ENCODE results near the gene CAPNS1.
"Not testable (repeated sequence)": the region's sequence is repeated elsewhere in the genome, so short reads cannot be mapped to it uniquely, and the experiment has no call there.

CAPNS1 gene

DNA sequence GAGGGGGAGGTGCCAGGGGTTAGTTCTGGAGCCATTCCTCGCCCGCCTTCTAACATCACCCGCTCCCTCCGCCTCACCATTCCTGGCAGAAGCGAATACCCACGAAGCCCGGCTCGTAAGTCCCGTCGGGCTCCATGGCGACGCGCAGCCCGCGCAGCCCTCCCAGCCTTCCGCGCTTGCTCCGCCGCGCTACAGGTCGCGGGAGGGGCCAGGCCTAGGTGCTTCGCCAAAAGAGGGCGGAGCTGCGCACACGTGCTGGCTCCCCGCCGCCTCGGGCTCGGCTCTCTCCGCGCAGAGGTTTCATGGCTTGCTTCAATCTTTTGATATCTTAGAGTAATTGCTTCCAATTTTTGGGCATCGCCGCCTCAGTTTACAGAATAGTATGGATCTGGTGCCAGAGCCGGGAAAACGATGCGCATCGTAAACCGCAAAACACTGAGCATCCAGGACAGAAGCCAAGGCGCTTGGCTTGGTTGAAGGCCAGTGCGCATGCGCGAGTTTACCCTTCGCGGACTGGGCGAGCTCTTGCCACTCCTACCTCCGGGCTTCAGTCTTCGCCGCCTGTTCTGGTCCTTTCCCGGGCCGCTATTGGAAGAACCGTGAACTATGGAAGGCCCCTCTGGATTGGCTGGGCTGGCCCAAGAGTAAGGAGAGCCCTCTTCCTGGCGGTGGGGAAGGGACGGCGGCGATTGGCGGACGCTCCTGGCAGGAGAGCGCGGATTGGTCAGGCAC, 25.0 kb upstream of the CAPNS1 start, which contains the start of gene POLR2I:
Gene POLR2I, minus strand, starts transcription at position 155 of the 732 bp plus-strand sequence. Its CDS starts 19 bp downstream, at position 136.
- peak; percentile 100 for DNase-seq

- peak in 1 of 2 experiments; percentile 55 for DNase-seq
Observed at GRCh38 chr19:36115453-36116343, 24.2 kb upstream of the CAPNS1 start, which contains the start of gene TBCB. TBCB (plus strand) TSS chr19:36115468; CDS start chr19:36115561, 93 bp downstream.

DNA sequence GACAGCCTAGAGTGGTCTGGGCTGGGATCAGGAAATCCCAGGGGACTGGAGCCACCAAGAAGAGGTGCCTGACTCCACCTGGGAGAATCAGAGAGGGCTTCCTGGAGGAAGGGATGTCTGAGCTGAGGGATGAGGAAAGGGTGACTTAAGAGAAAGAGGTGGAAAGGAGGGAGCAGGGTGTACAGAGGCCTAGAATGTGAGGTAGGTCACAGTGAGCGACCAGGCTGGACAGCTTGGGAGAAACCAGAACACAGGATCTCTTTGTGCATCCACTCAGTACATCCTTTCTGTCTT, 23.6 kb upstream of the CAPNS1 start:
- DNase-seq = no peak

DNA sequence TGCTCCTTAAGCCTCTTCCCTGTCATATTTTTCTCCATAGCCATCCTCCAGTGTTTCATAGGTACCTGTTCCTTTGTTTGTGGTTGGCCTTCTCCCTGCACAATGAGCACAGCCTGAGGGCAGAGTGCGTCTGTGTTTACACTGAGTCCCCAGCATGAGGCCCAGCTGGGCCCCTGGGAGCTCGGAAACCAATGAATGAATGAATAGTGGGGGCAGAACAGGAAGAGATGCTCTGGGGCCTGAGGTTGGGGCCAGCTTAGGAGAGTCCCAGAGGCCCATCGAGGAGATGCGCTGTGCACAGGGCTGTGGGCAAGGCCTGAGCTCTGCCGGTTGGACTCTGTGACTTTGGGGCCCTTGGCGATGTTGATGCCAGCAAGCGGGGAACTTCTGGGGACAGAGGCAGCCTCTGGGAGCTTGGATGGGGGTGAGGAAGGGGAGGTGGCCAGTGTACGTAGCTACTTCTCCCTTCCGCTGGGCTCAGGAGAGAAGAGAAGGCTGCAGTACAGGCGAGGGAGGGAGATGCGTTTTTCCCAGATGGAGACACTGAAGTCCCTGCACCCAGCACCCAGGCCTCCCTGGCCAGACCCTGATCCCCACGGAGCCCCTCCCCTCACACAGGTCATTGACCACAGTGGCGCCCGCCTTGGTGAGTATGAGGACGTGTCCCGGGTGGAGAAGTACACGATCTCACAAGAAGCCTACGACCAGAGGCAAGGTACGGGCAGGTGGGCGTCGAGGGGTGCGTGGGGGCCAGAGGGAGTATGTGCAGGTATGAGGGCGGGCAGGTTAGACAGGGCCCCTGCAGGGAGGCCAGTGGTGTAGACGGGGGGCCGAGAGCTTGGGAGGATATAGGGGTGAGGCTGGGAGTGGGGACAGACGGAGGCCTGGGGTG, 19.5 kb upstream of the CAPNS1 start:
- DNase-seq = no peak

DNA sequence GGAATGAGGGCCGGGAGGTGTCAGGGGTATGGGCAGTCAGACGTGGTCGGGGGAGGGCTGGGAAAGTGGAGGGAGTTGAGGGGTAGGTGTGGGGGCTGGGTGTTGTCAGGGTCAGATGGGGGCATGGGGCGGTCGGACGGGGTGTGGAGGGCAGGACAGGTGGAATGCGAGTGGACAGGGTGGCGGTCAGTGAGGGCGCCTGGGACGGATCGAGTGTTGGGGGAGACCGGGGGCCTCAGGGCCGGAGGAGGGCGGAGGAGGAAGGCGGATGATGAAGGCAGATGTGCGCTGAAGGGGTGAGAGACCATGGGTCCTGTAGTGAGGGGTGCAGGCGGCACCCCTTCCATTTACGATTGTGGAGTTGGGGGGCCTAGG, 18.9 kb upstream of the CAPNS1 start:
- DNase-seq = no peak

DNA sequence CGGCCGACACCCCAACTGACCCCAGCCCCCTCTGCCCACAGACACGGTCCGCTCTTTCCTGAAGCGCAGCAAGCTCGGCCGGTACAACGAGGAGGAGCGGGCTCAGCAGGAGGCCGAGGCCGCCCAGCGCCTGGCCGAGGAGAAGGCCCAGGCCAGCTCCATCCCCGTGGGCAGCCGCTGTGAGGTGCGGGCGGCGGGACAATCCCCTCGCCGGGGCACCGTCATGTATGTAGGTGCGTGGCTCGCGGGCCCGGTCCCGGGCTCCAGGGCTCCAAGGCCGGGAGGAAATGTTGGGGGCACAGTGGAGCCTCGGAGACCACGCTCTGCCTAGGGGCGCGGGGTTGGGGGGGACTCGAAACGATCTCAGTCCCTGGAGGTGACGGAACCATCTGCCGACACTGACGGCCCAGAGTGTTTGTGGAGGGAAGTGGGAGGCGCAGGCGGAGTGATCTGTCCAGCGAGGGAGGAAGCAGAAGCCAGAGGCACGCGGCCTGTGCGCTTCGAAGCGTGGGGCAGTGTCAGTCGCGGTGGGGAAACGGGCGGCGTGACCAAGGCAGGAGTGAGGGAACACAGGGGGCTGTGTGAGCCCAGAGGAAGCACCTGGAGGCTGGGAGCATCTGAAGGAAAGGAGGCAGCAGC, 18.3 kb upstream of the CAPNS1 start:
- DNase-seq = no peak

DNA sequence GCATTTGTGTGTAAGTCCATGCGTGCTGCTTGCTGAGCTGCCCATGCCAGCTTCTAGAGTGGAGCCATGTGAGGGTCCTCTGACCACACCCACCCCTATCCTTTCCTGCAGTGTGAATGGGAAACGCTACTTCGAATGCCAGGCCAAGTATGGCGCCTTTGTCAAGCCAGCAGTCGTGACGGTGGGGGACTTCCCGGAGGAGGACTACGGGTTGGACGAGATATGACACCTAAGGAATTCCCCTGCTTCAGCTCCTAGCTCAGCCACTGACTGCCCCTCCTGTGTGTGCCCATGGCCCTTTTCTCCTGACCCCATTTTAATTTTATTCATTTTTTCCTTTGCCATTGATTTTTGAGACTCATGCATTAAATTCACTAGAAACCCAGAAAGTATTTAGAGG, 14.3 kb upstream of the CAPNS1 start:
- DNase-seq = no peak

- peak in 1 of 2 experiments; percentile 29 for DNase-seq
Observed at GRCh38 chr19:36128392-36128736, 11.5 kb upstream of the CAPNS1 start.

GRCh38 chr19:36131221-36131620, 8.6 kb upstream of the CAPNS1 start:
- DNase-seq = not testable (repeated sequence)

DNA sequence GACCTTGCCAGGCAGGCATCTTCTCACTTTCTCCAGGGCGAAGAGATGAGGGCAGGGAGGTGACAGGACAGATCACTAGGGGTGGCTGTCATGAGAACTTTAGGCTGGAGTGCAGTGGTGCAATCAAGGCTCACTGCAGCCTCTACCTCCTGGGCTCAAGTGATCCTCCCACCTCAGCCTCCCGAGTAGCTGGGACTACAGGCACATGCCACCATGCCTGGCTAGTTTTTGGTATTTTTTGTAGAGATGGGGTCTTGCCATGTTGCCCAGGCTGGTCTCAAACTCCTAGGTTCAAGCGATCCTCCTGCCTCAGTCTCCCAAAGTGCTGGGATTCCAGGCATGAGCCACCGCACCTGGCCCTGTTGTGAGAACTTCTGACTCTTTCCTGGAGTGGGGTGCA, 5.0 kb upstream of the CAPNS1 start:
- not testable (repeated sequence) for DNase-seq

DNA sequence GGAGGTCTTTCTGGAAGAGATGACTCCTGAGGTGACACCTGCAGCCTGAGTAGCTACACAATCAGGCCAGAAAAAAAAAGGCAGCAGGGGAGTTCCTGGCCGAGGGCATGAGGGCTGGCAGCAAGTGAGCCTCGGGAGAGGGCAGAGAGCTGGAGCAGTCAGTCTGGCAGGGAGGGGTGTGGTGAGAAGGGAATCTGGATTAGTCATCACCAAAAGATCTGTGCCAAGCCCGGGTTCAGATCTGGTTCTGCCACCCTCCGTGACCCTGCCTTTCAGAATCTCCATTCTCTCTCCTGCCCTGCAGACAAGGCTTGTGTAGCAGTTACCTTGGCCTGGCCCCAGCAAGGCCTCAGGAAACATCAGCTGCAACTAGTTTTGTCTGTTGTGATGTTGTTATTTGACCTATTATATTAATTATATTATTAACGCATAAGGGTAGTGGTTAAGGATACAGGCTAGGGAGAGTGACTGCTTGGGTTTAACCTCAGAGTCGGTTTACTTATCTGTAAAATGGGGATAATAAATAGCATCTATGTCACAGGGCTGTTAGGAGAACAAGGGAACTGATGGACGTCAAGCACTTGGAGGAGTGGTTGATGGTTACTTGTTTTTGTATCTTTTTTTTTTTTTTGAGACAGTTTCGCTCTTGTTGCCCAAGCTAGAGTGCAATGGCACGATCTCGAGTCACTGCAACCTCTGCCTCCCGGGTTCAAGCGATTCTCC, 2.7 kb upstream of the CAPNS1 start:
- peak in 1 of 2 experiments; percentile 14 for DNase-seq

DNA sequence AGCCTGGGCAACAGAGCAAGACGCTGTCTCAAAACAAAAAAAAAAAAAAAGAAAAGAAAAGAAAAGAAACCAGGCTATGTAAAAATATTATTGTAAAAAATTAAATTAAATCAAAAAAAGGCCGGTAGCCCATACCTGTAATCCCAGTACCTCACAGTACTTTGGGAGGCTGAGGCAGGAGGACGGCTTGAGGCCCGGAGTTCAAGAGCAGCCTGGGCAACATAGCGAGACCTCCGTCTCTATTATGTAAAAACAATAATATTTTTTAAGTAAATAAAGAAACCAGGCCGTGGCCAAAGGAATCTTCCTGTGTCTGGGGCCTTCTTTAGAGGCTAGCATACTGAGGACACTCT, 770 bp upstream of the CAPNS1 start:
- no peak for DNase-seq

DNA sequence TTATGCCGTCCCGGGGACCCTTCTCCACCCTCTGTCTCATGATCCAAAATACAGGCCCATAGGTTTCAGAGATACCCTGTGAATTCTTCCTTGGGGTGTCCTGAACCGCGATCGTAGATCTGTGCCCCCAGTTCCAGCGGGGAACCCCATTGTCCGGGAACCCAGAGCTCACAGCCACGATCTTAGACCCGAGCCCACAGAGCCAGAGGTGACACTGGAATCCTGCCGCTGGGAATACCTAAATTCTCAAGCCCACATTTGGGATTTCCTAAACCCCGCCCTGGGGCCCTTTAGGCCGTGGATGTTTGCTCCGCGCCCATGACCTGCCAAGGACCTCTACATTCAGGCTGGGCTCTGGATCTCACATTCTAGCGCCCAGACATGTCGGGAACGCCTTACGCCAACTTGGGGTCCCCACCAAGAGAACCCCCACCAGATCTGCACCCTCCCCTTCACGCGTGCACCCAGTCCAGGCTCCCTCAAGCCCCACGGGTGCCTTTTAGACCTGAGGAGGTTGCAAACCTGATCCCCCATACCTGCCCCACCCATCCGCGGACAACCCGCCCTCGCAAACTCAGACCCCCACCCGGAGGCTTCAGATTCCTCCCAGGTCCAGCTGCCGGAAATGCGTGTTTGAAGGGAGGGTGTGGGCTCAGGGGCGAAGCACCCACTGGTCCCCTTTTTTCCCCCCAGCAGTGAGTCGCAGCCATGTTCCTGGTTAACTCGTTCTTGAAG, 605 bp downstream of the CAPNS1 start:
- peak; percentile 65 to 67 for DNase-seq

DNA sequence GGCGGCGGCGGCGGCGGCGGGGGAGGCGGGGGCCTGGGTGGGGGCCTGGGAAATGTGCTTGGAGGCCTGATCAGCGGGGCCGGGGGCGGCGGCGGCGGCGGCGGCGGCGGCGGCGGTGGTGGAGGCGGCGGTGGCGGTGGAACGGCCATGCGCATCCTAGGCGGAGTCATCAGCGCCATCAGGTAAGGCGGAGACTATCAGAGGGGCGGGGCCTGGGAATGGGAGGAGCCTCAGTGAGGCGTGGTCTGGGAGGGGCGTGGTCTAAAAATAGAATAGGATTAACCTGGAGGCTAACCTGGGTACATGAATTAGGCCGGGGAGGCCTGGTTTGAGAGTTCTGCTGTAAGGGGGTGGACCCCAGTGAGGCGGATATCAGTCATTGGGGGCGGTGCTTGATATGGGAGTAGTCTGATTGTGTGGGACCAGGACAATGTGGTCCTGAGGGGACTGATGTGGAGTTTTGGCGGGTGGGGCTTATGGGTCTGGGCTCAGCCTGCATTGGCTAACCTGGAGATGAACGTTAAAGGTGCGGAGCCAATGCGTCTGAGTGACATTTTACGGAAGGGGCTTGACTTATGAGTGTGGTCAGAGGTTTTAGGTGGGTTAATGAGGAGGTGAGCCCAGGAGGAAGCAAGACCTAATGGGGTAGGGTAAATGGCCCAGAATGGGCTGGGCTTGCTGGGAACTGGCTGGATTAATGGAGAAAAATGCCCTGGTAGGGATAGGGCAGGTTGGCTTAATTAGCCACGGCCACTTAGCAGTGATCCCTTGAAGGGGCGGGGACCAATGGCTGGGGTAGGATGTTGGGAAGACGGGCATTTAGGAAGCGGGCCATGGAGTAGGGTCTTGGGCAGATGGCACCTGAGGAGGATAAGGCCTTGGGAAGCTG, 1.4 kb downstream of the CAPNS1 start:
- DNase-seq = peak; percentile 42 to 74

DNA sequence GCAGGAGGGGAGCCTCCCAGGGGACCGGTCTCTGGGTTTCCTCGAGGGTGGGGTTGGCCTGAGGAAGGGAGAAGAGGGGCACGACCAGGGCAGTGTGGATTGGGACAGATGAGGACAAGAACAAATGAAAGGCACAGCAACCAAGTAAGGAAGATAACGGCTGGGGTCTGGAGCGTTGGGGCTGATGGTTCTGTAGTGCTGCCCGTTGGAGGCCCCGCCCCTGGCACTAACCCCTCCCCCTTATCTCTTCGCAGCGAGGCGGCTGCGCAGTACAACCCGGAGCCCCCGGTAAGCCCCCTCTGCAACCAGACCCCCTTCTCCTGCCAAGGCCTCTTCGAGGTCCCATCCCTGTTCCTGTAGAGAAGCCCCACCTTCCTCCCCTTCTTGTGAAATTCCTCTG, 2.2 kb downstream of the CAPNS1 start:
- DNase-seq = no peak

- DNase-seq = no peak
Observed at GRCh38 chr19:36142496-36142895, 2.6 kb downstream of the CAPNS1 start.

DNA sequence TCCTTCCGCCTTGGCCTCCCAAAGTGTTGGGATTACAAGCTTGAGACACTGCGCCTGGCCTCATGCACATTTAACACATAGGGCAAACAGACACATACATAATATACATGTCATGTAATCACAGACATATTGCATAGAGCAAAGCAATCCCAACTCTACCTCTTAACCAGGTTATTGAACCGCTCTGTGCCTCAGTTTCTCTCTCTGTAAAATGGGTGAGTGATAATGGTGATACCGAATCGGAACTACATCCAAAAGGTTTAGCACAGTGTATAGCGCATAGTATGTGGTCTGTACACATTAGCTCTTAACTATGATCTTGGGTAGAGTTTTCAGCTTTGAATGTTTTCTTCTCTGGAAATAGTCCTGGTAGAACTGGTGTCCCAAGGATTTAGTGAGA, 4.8 kb downstream of the CAPNS1 start:
- no peak for DNase-seq

GRCh38 chr19:36149673-36150406, 10.0 kb downstream of the CAPNS1 start:
- DNase-seq = no peak

- DNase-seq = no peak
Observed at GRCh38 chr19:36150586-36150985, 10.7 kb downstream of the CAPNS1 start.

All from NCI-H524 (cell line).